ENCODE data around the gene ADD1. TPM values are rescaled to one million over a fixed set of nuclear protein-coding genes. Genes with fewer than 3 reads are reported as not detected.
"Not testable (repeated sequence)": the region's sequence is repeated elsewhere in the genome, so short reads cannot be mapped to it uniquely, and the experiment has no call there.

Gene ADD1
- total RNA-seq, 2 donors from 2014 or later = 281 to 282 TPM

GRCh38 chr4:2948895-2949781 lies 105.5 kb downstream of the ADD1 start:
- H3K9me3 Mint-ChIP-seq = no peaks in the 10 kb centered on the region
- DNase-seq (no peak), ATAC-seq (replicated peaks in 1 of 2) (peak; percentile 45 to 59)
- no peaks in the 10 kb centered on the region for H3K27me3 Mint-ChIP-seq (ENCODE audit: low read depth)
- H3K36me3 Mint-ChIP-seq (ENCODE audit: insufficient read depth in 2 of 2) = peaks cover 25 to 45% of the 10 kb centered on the region in 2 donors
- no peak overlapping the region for H3K4me3 Mint-ChIP-seq
- peaks cover 27% of the 10 kb centered on the region for H3K4me1 Mint-ChIP-seq (ENCODE audit: low read depth)
- H3K27ac Mint-ChIP-seq = peak overlapping the region; percentile 50

GRCh38 chr4:2949782-2950125 lies 106.1 kb downstream of the ADD1 start:
- peaks cover 27% of the 10 kb centered on the region for H3K4me1 Mint-ChIP-seq (ENCODE audit: low read depth)
- peaks cover 25 to 50% of the 10 kb centered on the region in 2 donors for H3K36me3 Mint-ChIP-seq (ENCODE audit: insufficient read depth in 2 of 2)
- no peaks in the 10 kb centered on the region for H3K9me3 Mint-ChIP-seq
- no peak overlapping the region for H3K27ac Mint-ChIP-seq
- ATAC-seq (replicated peaks in 1 of 2) = no peak
- no peaks in the 10 kb centered on the region for H3K27me3 Mint-ChIP-seq (ENCODE audit: low read depth)
- DNase-seq = no peak
- H3K4me3 Mint-ChIP-seq = no peak overlapping the region

GRCh38 chr4:2950221-2950989 lies 106.8 kb downstream of the ADD1 start:
- ATAC-seq (replicated peaks in 1 of 2) (no peak), DNase-seq (no peak)
- H3K9me3 Mint-ChIP-seq = no peaks in the 10 kb centered on the region
- peaks cover 24 to 51% of the 10 kb centered on the region in 2 donors for H3K36me3 Mint-ChIP-seq (ENCODE audit: insufficient read depth in 2 of 2)
- H3K27me3 Mint-ChIP-seq (ENCODE audit: low read depth) = no peaks in the 10 kb centered on the region
- peak overlapping the region; percentile 61 for H3K27ac Mint-ChIP-seq
- H3K4me1 Mint-ChIP-seq (ENCODE audit: low read depth) = peaks cover 25% of the 10 kb centered on the region
- H3K4me3 Mint-ChIP-seq = peak overlapping the region in 1 of 2 donors; percentile 5

DNA sequence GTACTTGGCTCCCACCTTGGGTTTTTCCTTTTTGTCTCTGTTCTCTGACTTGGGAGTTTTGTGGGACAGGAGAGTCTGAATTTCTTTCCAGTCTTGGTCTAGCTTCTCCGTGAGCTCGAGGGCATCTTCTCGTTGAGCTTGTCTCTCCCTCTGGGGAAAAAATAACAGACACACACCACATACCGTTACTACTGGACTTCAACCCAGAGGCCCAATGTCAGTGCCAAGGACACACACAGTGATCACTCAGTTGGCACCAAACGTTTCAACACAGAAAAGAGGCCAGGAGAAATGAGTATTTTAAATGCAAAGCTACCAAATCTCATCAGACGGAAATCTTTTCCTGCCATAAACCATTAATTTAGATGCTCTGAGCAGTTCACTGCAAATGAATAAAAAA lies 109.9 kb downstream of the ADD1 start:
- H3K36me3 Mint-ChIP-seq (ENCODE audit: insufficient read depth in 2 of 2) = peaks cover 27 to 58% of the 10 kb centered on the region in 2 donors
- peaks cover 54% of the 10 kb centered on the region for H3K4me1 Mint-ChIP-seq (ENCODE audit: low read depth)
- ATAC-seq (replicated peaks in 1 of 2) (no peak), DNase-seq (no peak)
- H3K27ac Mint-ChIP-seq = peak overlapping the region; percentile 92
- H3K27me3 Mint-ChIP-seq (ENCODE audit: low read depth) = no peaks in the 10 kb centered on the region
- peak overlapping the region; percentile 63 to 81 for H3K4me3 Mint-ChIP-seq
- H3K9me3 Mint-ChIP-seq = no peaks in the 10 kb centered on the region

- H3K9me3 Mint-ChIP-seq = no peaks in the 10 kb centered on the region
- peak overlapping the region; percentile 63 to 81 for H3K4me3 Mint-ChIP-seq
- H3K4me1 Mint-ChIP-seq (ENCODE audit: low read depth) = peaks cover 65% of the 10 kb centered on the region
- H3K27ac Mint-ChIP-seq = peak overlapping the region; percentile 92
- peaks cover 28 to 55% of the 10 kb centered on the region in 2 donors for H3K36me3 Mint-ChIP-seq (ENCODE audit: insufficient read depth in 2 of 2)
- DNase-seq = peak; percentile 86 to 89
- peak; percentile 85 for ATAC-seq (replicated peaks in 1 of 2)
- no peaks in the 10 kb centered on the region for H3K27me3 Mint-ChIP-seq (ENCODE audit: low read depth)
Observed at GRCh38 chr4:2954358-2955185, 110.9 kb downstream of the ADD1 start.

- Mint-ChIP-seq H3K36me3 (ENCODE audit: insufficient read depth in 2 of 2) (peaks cover 24 to 52% of the 10 kb centered on the region in 2 donors), H3K4me3 (peak overlapping the region; percentile 63 to 81), H3K4me1 (ENCODE audit: low read depth) (peaks cover 73% of the 10 kb centered on the region), H3K27ac (peak overlapping the region; percentile 34)
- not testable (repeated sequence) for ATAC-seq (replicated peaks in 1 of 2); DNase-seq; H3K9me3 Mint-ChIP-seq; H3K27me3 Mint-ChIP-seq (ENCODE audit: low read depth)
Observed at GRCh38 chr4:2955186-2956044, 111.8 kb downstream of the ADD1 start.

DNA sequence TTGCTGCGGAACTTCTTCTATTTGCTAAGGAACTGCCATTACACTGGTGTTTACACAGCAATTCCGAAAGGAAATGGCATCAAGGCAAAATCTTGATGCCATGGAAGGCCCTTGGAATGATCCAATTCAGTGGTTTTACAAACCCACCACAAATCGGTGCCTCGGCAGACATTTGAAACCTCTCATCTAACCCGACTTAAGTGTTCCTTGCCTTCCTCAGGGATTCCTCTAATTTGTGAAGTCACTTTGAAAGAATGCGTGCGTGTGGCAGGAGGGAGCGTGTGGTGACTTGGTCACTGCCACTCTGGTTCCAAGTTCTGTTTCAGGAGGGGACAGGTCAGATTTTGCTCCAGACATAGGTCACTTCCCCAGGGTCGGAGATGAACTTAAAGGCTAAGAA lies 114.8 kb downstream of the ADD1 start:
- no peaks in the 10 kb centered on the region for H3K27me3 Mint-ChIP-seq (ENCODE audit: low read depth)
- no peaks in the 10 kb centered on the region for H3K9me3 Mint-ChIP-seq
- ATAC-seq (replicated peaks in 1 of 2) (no peak), DNase-seq (no peak)
- H3K27ac Mint-ChIP-seq = no peak overlapping the region
- peak overlapping the region in 1 of 2 donors; percentile 9 for H3K4me3 Mint-ChIP-seq
- peaks cover 19 to 38% of the 10 kb centered on the region in 2 donors for H3K36me3 Mint-ChIP-seq (ENCODE audit: insufficient read depth in 2 of 2)
- peaks cover 82% of the 10 kb centered on the region for H3K4me1 Mint-ChIP-seq (ENCODE audit: low read depth)

- H3K27me3 Mint-ChIP-seq (ENCODE audit: low read depth); ATAC-seq (replicated peaks in 1 of 2); DNase-seq; H3K9me3 Mint-ChIP-seq: not testable (repeated sequence)
- Mint-ChIP-seq H3K36me3 (ENCODE audit: insufficient read depth in 2 of 2) (peaks cover 15 to 23% of the 10 kb centered on the region in 2 donors), H3K4me3 (peak overlapping the region; percentile 48 to 71), H3K4me1 (ENCODE audit: low read depth) (peaks cover 70% of the 10 kb centered on the region), H3K27ac (peak overlapping the region; percentile 60)
Observed at GRCh38 chr4:2960450-2960849, 116.8 kb downstream of the ADD1 start.

DNA sequence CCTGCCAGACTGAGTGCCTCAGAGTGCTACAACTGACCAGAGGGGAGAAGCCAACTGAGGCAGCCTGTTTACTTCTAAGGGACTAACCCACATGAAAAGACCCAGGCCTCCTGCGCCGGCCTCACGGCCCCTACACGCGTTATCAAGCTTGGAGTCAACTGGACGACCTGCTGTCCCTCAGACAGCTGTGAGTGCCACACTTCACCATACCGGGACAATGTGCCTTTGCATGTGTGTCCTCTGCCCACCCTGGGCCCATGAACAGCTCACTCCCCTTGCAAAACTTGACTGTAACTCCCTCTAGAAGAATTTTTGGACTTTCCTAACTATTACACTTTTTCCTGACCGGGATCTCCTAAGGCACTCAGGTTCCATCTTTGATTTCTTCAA lies 117.8 kb downstream of the ADD1 start:
- peak; percentile 35 to 36 for DNase-seq
- Mint-ChIP-seq H3K27ac (peak overlapping the region; percentile 91), H3K36me3 (ENCODE audit: insufficient read depth in 2 of 2) (peaks cover 11 to 16% of the 10 kb centered on the region in 2 donors), H3K4me1 (ENCODE audit: low read depth) (peaks cover 61% of the 10 kb centered on the region), H3K27me3 (ENCODE audit: low read depth) (no peaks in the 10 kb centered on the region), H3K4me3 (peak overlapping the region; percentile 86 to 93), H3K9me3 (no peaks in the 10 kb centered on the region)
- peak; percentile 12 to 28 for ATAC-seq (replicated peaks in 1 of 2)

GRCh38 chr4:2961811-2962441 lies 118.3 kb downstream of the ADD1 start:
- ATAC-seq (replicated peaks in 1 of 2) (peak; percentile 66 to 67), DNase-seq (peak; percentile 84 to 90)
- Mint-ChIP-seq H3K4me3 (peak overlapping the region; percentile 86 to 93), H3K36me3 (ENCODE audit: insufficient read depth in 2 of 2) (peaks cover 9 to 11% of the 10 kb centered on the region in 2 donors), H3K27ac (peak overlapping the region; percentile 91), H3K4me1 (ENCODE audit: low read depth) (peaks cover 56% of the 10 kb centered on the region), H3K27me3 (ENCODE audit: low read depth) (no peaks in the 10 kb centered on the region), H3K9me3 (no peaks in the 10 kb centered on the region)

GRCh38 chr4:2962614-2963174 lies 119.0 kb downstream of the ADD1 start:
- Mint-ChIP-seq H3K9me3 (no peaks in the 10 kb centered on the region), H3K4me3 (peak overlapping the region; percentile 86 to 93), H3K36me3 (ENCODE audit: insufficient read depth in 2 of 2) (peaks cover 5 to 6% of the 10 kb centered on the region in 2 donors), H3K27ac (peak overlapping the region; percentile 91), H3K4me1 (ENCODE audit: low read depth) (peaks cover 48% of the 10 kb centered on the region), H3K27me3 (ENCODE audit: low read depth) (no peaks in the 10 kb centered on the region)
- ATAC-seq (replicated peaks in 1 of 2) = peak; percentile 21 to 28
- DNase-seq = peak in 1 of 2 donors; percentile 60

All from activated T-cell treated with anti-CD3 and anti-CD28 coated beads, Interleukin-2, amount 50 U/mL, for 72 hours (primary cell).